ENCODE data around the gene VWA8. TPM values are rescaled to one million over a fixed set of nuclear protein-coding genes. Genes with fewer than 3 reads are reported as not detected.

The VWA8 gene
- total and polyA plus RNA-seq, 7 donors: 3.0 to 37.5 (median 24.7) TPM

- Histone ChIP-seq H3K4me1 (no peaks in the 10 kb centered on the region), H3K4me3 (no peak overlapping the region), H3K9me3 (no peaks in the 10 kb centered on the region), H3K27ac (no peak overlapping the region), H3K27me3 (no peaks in the 10 kb centered on the region), H3K36me3 (peaks cover 0 to 19% (median 0%) of the 10 kb centered on the region in 4 donors)
- TF ChIP-seq POLR2AphosphoS5 (IDR thresholded peaks at IDR 0.05) (no peak), POLR2A (IDR thresholded peaks at IDR 0.05) (no peak), EP300 (IDR thresholded peaks at IDR 0.05) (no peak)
- TF ChIP-seq, protein P1, sequence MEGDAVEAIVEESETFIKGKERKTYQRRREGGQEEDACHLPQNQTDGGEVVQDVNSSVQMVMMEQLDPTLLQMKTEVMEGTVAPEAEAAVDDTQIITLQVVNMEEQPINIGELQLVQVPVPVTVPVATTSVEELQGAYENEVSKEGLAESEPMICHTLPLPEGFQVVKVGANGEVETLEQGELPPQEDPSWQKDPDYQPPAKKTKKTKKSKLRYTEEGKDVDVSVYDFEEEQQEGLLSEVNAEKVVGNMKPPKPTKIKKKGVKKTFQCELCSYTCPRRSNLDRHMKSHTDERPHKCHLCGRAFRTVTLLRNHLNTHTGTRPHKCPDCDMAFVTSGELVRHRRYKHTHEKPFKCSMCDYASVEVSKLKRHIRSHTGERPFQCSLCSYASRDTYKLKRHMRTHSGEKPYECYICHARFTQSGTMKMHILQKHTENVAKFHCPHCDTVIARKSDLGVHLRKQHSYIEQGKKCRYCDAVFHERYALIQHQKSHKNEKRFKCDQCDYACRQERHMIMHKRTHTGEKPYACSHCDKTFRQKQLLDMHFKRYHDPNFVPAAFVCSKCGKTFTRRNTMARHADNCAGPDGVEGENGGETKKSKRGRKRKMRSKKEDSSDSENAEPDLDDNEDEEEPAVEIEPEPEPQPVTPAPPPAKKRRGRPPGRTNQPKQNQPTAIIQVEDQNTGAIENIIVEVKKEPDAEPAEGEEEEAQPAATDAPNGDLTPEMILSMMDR (IDR thresholded peaks at IDR 0.05): no peak
- intact Hi-C loops (cut with DNase I): loop anchor here (10.0 kb wide), 1 partner anchor 146 kb away; no protein-coding TSS in a partner anchor
- no peak for DNase-seq
- WGBS, 2 donors: 78 to 86% methylated on average over 1 of the region's 1 CpG
These were observed 140.2 kb downstream of the VWA8 start for GRCh38 chr13:41820581-41821237.

DNA sequence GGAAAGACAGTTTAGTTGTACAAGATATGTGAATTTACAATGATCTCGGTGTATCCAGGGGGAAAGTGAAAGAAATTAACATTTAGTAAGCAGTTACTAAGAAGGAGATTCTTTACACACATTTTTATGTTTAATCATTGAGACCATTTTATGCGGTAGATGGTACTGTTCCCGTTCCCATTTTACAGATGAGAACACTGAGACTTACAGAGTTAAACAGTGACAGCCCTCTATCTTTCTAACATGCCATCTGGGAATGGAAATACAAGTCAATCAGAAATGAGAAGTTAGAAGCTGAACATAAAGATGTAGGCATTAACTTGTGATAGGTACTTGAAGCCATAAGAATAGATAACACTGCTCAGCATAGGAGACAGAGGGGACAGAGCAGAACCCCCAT is 144.9 kb downstream of the VWA8 start:
- TF ChIP-seq, protein P1 (IDR thresholded peaks at IDR 0.05): no peak
- TF ChIP-seq POLR2AphosphoS5 (IDR thresholded peaks at IDR 0.05) (no peak), POLR2A (IDR thresholded peaks at IDR 0.05) (no peak), EP300 (IDR thresholded peaks at IDR 0.05) (no peak)
- peaks cover 0 to 11% (median 6%) of the 10 kb centered on the region in 4 donors for H3K4me1 ChIP-seq
- WGBS, 2 donors: 95 to 97% methylated on average over 3 of the region's 3 CpGs
- H3K36me3 ChIP-seq: peaks cover 0 to 31% (median 0%) of the 10 kb centered on the region in 4 donors
- no peak overlapping the region for H3K27ac ChIP-seq
- H3K27me3 ChIP-seq: no peaks in the 10 kb centered on the region
- no peak for DNase-seq
- no peak overlapping the region for H3K4me3 ChIP-seq
- intact Hi-C loops (cut with DNase I): no loop called here
- no peaks in the 10 kb centered on the region for H3K9me3 ChIP-seq

GRCh38 chr13:41813426-41813825 is 147.5 kb downstream of the VWA8 start:
- Histone ChIP-seq H3K4me3 (no peak overlapping the region), H3K4me1 (peaks cover 0 to 11% (median 6%) of the 10 kb centered on the region in 4 donors), H3K9me3 (no peaks in the 10 kb centered on the region), H3K27ac (no peak overlapping the region), H3K27me3 (no peaks in the 10 kb centered on the region), H3K36me3 (peaks cover 0 to 34% (median 0%) of the 10 kb centered on the region in 4 donors)
- TF ChIP-seq EP300 (IDR thresholded peaks at IDR 0.05): no peak
- no peak for TF ChIP-seq POLR2AphosphoS5 (IDR thresholded peaks at IDR 0.05)
- TF ChIP-seq POLR2A (IDR thresholded peaks at IDR 0.05): no peak
- TF ChIP-seq, protein P1 (IDR thresholded peaks at IDR 0.05): no peak
- no peak for DNase-seq
- intact Hi-C loops (cut with DNase I): no loop called here

- no peak overlapping the region for H3K4me3 ChIP-seq
- peaks cover 0 to 31% (median 0%) of the 10 kb centered on the region in 4 donors for H3K36me3 ChIP-seq
- H3K4me1 ChIP-seq: peaks cover 0 to 11% (median 6%) of the 10 kb centered on the region in 4 donors
- DNase-seq: no peak
- TF ChIP-seq POLR2A (IDR thresholded peaks at IDR 0.05) (no peak), EP300 (IDR thresholded peaks at IDR 0.05) (no peak), POLR2AphosphoS5 (IDR thresholded peaks at IDR 0.05) (no peak)
- TF ChIP-seq, protein P1 (IDR thresholded peaks at IDR 0.05): no peak
- no peaks in the 10 kb centered on the region for H3K27me3 ChIP-seq
- no peaks in the 10 kb centered on the region for H3K9me3 ChIP-seq
- no peak overlapping the region for H3K27ac ChIP-seq
- intact Hi-C loops (cut with DNase I): no loop called here
- 91 to 96% methylated on average over 2 of the region's 2 CpGs for WGBS, 2 donors
These were observed 148.1 kb downstream of the VWA8 start for GRCh38 chr13:41812851-41813250.
